ENCODE data around the gene STXBP5L. TPM values are rescaled to one million over a fixed set of nuclear protein-coding genes. Genes with fewer than 3 reads are reported as not detected.

Gene STXBP5L
- total and polyA plus RNA-seq, 2 of the 4 experiments (the other 2 are of a cell fraction) = not detected

DNA sequence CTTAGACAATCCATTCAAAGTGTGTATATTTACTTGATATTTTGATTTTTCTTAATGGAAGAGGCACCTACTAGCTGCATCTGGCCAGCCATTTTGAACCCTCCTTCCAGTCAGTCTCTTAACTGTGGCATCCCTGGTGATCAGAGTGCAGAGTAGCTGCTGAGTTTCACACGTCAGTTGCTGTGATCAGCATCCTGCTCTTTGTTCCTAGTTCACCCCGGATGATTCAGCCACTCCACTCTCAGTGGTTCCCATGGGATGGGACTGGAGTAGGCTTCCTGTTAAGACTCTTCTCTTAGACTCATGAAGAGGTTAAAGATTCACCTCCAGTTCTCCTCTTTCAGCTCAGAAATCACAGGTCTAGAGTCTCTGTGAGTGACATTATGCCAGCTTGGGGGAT is 75.8 kb downstream of the STXBP5L start:
- CTCF ChIA-PET = no interaction called here
- intact Hi-C loops (cut with micrococcal nuclease) = no loop called here
- H3K18ac ChIP-seq (ENCODE audit: low read depth, low read length) = no peak overlapping the region

More for the DNA sequence above, 75.8 kb downstream of the STXBP5L start:
- Histone ChIP-seq H2AFZ (replicated peaks; ENCODE audit: low read length, poor library complexity) (no peak overlapping the region), H4K20me1 (ENCODE audit: insufficient read depth, low read length) (no peaks in the 10 kb centered on the region), H3K9me1 (ENCODE audit: insufficient read depth, low read length) (no peaks in the 10 kb centered on the region), H2AK9ac (replicated peaks; ENCODE audit: low read depth, low read length, poor library complexity) (no peak overlapping the region), H3K14ac (replicated peaks; ENCODE audit: low read depth, low read length) (no peak overlapping the region), H2BK15ac (ENCODE audit: low read depth, low read length) (no peak overlapping the region), H3K36me3 (ENCODE audit: control insufficient read depth, insufficient read depth, low read length) (no peaks in the 10 kb centered on the region), H2BK120ac (ENCODE audit: low read depth, low read length) (no peak overlapping the region), H3K4me2 (ENCODE audit: low read depth, low read length) (no peak overlapping the region), H3K27ac (ENCODE audit: insufficient read depth, low read length) (no peak overlapping the region), H3K4me3 (ENCODE audit: insufficient read depth, low read depth, low read length) (no peak overlapping the region), H2AK5ac (ENCODE audit: low read depth, low read length) (no peak overlapping the region), H3K23ac (ENCODE audit: low read depth, low read length) (no peak overlapping the region), H3K4me1 (ENCODE audit: control insufficient read depth, insufficient read depth, low read length) (no peaks in the 10 kb centered on the region), H3K27me3 (ENCODE audit: control insufficient read depth, insufficient read depth, low read length) (no peaks in the 10 kb centered on the region), H4K8ac (ENCODE audit: low read depth in 2 of 2, low read length in 2 of 2) (no peak overlapping the region), H4K5ac (ENCODE audit: low read depth, low read length) (no peak overlapping the region), H3K79me1 (ENCODE audit: low read depth in 1 of 2, low read length in 2 of 2) (no peaks in the 10 kb centered on the region), H3K4ac (ENCODE audit: low read depth, low read length) (no peak overlapping the region), H3K56ac (ENCODE audit: extremely low read depth, insufficient read depth, low read length) (no peak overlapping the region), H4K91ac (ENCODE audit: insufficient read depth, low read depth, low read length) (no peak overlapping the region), H2BK5ac (ENCODE audit: low read depth, low read length, poor library complexity, severe bottlenecking) (no peak overlapping the region), H3K9ac (ENCODE audit: low read depth, low read length) (no peak overlapping the region), H2BK20ac (ENCODE audit: low read depth, low read length) (no peak overlapping the region), H3K9me3 (ENCODE audit: control insufficient read depth, insufficient read depth, low read length) (peaks cover 13% of the 10 kb centered on the region)
- no peak for ATAC-seq (ENCODE audit: low read depth)
- no peak for DNase-seq
- TF ChIP-seq RCOR1 (IDR thresholded peaks at IDR 0.05; ENCODE audit: insufficient replicate concordance, low read length) (no peak), CEBPB (IDR thresholded peaks at IDR 0.05; ENCODE audit: low read depth, low read length) (no peak), MAZ (IDR thresholded peaks at IDR 0.05; ENCODE audit: borderline replicate concordance, low read depth, low read length) (no peak), NFE2L2 (IDR thresholded peaks at IDR 0.05; ENCODE audit: low read depth, low read length) (no peak), RAD21 (IDR thresholded peaks at IDR 0.05; ENCODE audit: low read length) (no peak), BHLHE40 (IDR thresholded peaks at IDR 0.05; ENCODE audit: low read depth, low read length) (no peak), RFX5 (IDR thresholded peaks at IDR 0.05; ENCODE audit: low read depth, low read length) (no peak), CHD1 (IDR thresholded peaks at IDR 0.05; ENCODE audit: low read depth, low read length) (no peak), MAFK (IDR thresholded peaks at IDR 0.05; ENCODE audit: low read depth, low read length) (no peak), MXI1 (IDR thresholded peaks at IDR 0.05; ENCODE audit: borderline replicate concordance, low read depth, low read length) (no peak), POLR2A (IDR thresholded peaks at IDR 0.05; ENCODE audit: low read depth, low read length) (no peak), SMC3 (IDR thresholded peaks at IDR 0.05; ENCODE audit: low read depth, low read length) (no peak), FOS (IDR thresholded peaks at IDR 0.05; ENCODE audit: low read depth, low read length) (no peak)
- TF ChIP-seq, protein P1, sequence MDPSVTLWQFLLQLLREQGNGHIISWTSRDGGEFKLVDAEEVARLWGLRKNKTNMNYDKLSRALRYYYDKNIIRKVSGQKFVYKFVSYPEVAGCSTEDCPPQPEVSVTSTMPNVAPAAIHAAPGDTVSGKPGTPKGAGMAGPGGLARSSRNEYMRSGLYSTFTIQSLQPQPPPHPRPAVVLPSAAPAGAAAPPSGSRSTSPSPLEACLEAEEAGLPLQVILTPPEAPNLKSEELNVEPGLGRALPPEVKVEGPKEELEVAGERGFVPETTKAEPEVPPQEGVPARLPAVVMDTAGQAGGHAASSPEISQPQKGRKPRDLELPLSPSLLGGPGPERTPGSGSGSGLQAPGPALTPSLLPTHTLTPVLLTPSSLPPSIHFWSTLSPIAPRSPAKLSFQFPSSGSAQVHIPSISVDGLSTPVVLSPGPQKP (IDR thresholded peaks at IDR 0.05; ENCODE audit: borderline replicate concordance, low read depth, low read length) = no peak
- TF ChIP-seq, protein P2, sequence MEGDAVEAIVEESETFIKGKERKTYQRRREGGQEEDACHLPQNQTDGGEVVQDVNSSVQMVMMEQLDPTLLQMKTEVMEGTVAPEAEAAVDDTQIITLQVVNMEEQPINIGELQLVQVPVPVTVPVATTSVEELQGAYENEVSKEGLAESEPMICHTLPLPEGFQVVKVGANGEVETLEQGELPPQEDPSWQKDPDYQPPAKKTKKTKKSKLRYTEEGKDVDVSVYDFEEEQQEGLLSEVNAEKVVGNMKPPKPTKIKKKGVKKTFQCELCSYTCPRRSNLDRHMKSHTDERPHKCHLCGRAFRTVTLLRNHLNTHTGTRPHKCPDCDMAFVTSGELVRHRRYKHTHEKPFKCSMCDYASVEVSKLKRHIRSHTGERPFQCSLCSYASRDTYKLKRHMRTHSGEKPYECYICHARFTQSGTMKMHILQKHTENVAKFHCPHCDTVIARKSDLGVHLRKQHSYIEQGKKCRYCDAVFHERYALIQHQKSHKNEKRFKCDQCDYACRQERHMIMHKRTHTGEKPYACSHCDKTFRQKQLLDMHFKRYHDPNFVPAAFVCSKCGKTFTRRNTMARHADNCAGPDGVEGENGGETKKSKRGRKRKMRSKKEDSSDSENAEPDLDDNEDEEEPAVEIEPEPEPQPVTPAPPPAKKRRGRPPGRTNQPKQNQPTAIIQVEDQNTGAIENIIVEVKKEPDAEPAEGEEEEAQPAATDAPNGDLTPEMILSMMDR (conservative IDR thresholded peaks at IDR 0.05; ENCODE audit: low read depth, low read length) = no peak
- TF ChIP-seq, protein P3, sequence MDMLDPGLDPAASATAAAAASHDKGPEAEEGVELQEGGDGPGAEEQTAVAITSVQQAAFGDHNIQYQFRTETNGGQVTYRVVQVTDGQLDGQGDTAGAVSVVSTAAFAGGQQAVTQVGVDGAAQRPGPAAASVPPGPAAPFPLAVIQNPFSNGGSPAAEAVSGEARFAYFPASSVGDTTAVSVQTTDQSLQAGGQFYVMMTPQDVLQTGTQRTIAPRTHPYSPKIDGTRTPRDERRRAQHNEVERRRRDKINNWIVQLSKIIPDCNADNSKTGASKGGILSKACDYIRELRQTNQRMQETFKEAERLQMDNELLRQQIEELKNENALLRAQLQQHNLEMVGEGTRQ (IDR thresholded peaks at IDR 0.05; ENCODE audit: low read depth, low read length) = no peak
- BruUV-seq (replicated peaks) = no TSS peak
- no CpG with 5 or more reads among the region's 2 CpGs for WGBS, 2 experiments (ENCODE audit: extremely low coverage in 2 of 2, insufficient read length in 1 of 2)
- POLR2A ChIA-PET (ENCODE audit: unreplicated experiment) = no interaction called here
- in situ Hi-C loops (cut with MboI; ENCODE audit: low sequenced_read_pairs) = no loop called here
- dilution Hi-C loops (cut with HindIII; ENCODE audit: low sequenced_read_pairs, unreplicated experiment) = no loop called here
